ENCODE results near the gene VRK3.

DNA sequence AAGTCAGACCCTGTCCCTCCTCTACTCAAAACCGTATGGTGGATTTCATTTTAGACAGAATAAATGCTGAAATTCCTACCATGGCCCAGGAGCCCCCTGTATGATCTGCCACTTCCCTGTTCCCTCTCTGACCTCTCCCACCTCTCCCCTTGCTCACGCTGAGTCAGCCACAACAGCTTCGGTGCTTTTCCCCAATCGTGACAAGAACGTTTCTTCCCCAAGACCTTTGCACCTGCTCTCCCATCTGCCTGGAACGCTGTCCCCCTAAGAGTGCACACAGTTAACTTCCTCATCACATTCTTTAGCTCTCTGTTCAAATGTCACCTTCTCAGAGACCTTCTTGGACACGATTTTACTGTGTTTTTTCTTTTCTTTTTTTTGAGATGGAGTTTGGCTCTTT, 2.3 kb downstream of the VRK3 start:
- TF ChIP-seq, protein P1, sequence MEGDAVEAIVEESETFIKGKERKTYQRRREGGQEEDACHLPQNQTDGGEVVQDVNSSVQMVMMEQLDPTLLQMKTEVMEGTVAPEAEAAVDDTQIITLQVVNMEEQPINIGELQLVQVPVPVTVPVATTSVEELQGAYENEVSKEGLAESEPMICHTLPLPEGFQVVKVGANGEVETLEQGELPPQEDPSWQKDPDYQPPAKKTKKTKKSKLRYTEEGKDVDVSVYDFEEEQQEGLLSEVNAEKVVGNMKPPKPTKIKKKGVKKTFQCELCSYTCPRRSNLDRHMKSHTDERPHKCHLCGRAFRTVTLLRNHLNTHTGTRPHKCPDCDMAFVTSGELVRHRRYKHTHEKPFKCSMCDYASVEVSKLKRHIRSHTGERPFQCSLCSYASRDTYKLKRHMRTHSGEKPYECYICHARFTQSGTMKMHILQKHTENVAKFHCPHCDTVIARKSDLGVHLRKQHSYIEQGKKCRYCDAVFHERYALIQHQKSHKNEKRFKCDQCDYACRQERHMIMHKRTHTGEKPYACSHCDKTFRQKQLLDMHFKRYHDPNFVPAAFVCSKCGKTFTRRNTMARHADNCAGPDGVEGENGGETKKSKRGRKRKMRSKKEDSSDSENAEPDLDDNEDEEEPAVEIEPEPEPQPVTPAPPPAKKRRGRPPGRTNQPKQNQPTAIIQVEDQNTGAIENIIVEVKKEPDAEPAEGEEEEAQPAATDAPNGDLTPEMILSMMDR (IDR thresholded peaks at IDR 0.05): no peak
- TF ChIP-seq EZH2 (IDR thresholded peaks at IDR 0.05; ENCODE audit: borderline replicate concordance, insufficient read depth, low read depth, low read length, poor library complexity, severe bottlenecking): no peak
